OCI-LY7 (cell line): ENCODE results near the gene OR2A5. TPM values are rescaled to one million over a fixed set of nuclear protein-coding genes. Genes with fewer than 3 reads are reported as not detected.

Experiments
- Bru-seq: library from RNA; stranded (reverse); fragments of 400-500 nt; gene quantifications from one replicate; lab custom pipeline; 2021; lab: Mats Ljungman, UMichigan
- BruChase-seq, 2 experiments: library from RNA; stranded (reverse); fragments of 400-500 nt; gene quantifications; one replicate each; lab custom pipeline; 2021; lab: Mats Ljungman, UMichigan
- BruUV-seq: library from RNA; stranded (reverse); fragments of 400-500 nt; replicated peaks from 2 replicates; lab custom pipeline; 2021; lab: Mats Ljungman, UMichigan
- CTCF ChIA-PET: fragments of 300-600 bp; sonication (Branson Sonifier 250); formaldehyde crosslinking; loops from one replicate; lab custom pipeline; 2022; ENCODE audit warnings: antibody characterized with exemption; ENCODE audit not compliant: unreplicated experiment; lab: Charles Lee
- POLR2A ChIA-PET: fragments of 300-600 bp; sonication (Branson Sonifier 250); formaldehyde crosslinking; loops from one replicate; lab custom pipeline; 2022; ENCODE audit warnings: antibody characterized with exemption; lab: Charles Lee
- DNase-seq: peaks from one replicate; pipeline ENCODE4 v3.0.0-alpha.2; 2015; ENCODE audit warnings: low spot score
- H2AFZ ChIP-seq: fragments of 200-600 bp; sonication (generic), shearing (Covaris generic); 2 replicates; pipeline ENCODE4 v1.6.1; 2014; ENCODE audit warnings: mild to moderate bottlenecking, antibody characterized with exemption, low read length, moderate library complexity
- H3K27ac ChIP-seq: fragments of 200-600 bp; sonication (generic); 2 replicates; pipeline ENCODE4 v1.5.1; 2014; ENCODE audit warnings: mixed run types, low read depth, mild to moderate bottlenecking, moderate library complexity, low read length, inconsistent platforms; ENCODE audit not compliant: poor library complexity, severe bottlenecking
- H3K36me3 ChIP-seq: fragments of 200-600 bp; sonication (generic); 2 replicates; pipeline ENCODE4 v1.6.1; 2014; ENCODE audit warnings: mild to moderate bottlenecking, antibody characterized with exemption, low read length, moderate library complexity, mixed read lengths; ENCODE audit not compliant: insufficient read depth
- H3K4me1 ChIP-seq: fragments of 200-600 bp; sonication (generic); 2 replicates; pipeline ENCODE4 v1.5.1; 2014; ENCODE audit warnings: mild to moderate bottlenecking, low read length; ENCODE audit not compliant: insufficient read depth, poor library complexity, severe bottlenecking
- H3K4me2 ChIP-seq: fragments of 200-600 bp; sonication (generic); 2 replicates; pipeline ENCODE4 v1.6.1; 2014; ENCODE audit warnings: mild to moderate bottlenecking, low read length
- H3K4me3 ChIP-seq: fragments of 200-600 bp; sonication (generic); 2 replicates; pipeline ENCODE4 v1.5.1; 2014; ENCODE audit warnings: mild to moderate bottlenecking, low read depth, low read length; ENCODE audit not compliant: poor library complexity, severe bottlenecking
- H3K79me2 ChIP-seq: fragments of 200-600 bp; sonication (generic); 2 replicates; pipeline ENCODE4 v1.6.1; 2016; ENCODE audit warnings: low read depth, mild to moderate bottlenecking, low read length, moderate library complexity, mixed read lengths; ENCODE audit not compliant: insufficient read depth
- H3K9me2 ChIP-seq: fragments of 200-600 bp; sonication (generic); 2 replicates; pipeline ENCODE4 v1.6.1; 2016; ENCODE audit warnings: mild to moderate bottlenecking, low read length, mixed read lengths; ENCODE audit not compliant: insufficient read depth
- H3K9me3 ChIP-seq: fragments of 200-600 bp; sonication (generic); 2 replicates; pipeline ENCODE4 v1.6.1; 2014; ENCODE audit warnings: mild to moderate bottlenecking, mixed run types, low read length, mixed read lengths
- H4K20me1 ChIP-seq: fragments of 200-600 bp; sonication (generic); 2 replicates; pipeline ENCODE4 v1.6.1; 2014; ENCODE audit warnings: mild to moderate bottlenecking, antibody characterized with exemption, low read length, moderate library complexity, mixed read lengths; ENCODE audit not compliant: insufficient read depth
- EZH2phosphoT487 ChIP-seq: fragments of 200-600 bp; sonication (generic); IDR thresholded peaks from 2 replicates; pipeline ENCODE4 v1.6.1; 2018; ENCODE audit warnings: low read depth, borderline replicate concordance, mild to moderate bottlenecking, mixed run types, antibody characterized with exemption, low read length, moderate library complexity, mixed read lengths
- intact Hi-C: fragments of 100-400 bp; cut with micrococcal nuclease; formaldehyde crosslinking; loops from one replicate; pipeline ENCODE4 v1.10.0; 2022; ENCODE audit not compliant: unreplicated experiment
- long read RNA-seq: library from polyadenylated mRNA; stranded (forward); transcript quantifications from one replicate; pipeline ENCODE4 v2.0.0, GENCODE V29; 2022
- total RNA-seq, 2 experiments: library from RNA; depleted of rRNA in 1 of 2; stranded (reverse); fragments of >200 nt in 1 of 2; shearing (Covaris generic) in 1 of 2; gene quantifications; 2 replicates each; pipeline ENCODE4 v1.2.3, GENCODE V29; 2014 to 2022
- TF ChIP-seq, protein P1 (sequence below): fragments of 200-600 bp; sonication (generic); conservative IDR thresholded peaks from 2 replicates; pipeline ENCODE4 v1.5.1; 2014; ENCODE audit warnings: mild to moderate bottlenecking, antibody characterized with exemption, low read length, moderate library complexity, mixed read lengths

Gene OR2A5, protein sequence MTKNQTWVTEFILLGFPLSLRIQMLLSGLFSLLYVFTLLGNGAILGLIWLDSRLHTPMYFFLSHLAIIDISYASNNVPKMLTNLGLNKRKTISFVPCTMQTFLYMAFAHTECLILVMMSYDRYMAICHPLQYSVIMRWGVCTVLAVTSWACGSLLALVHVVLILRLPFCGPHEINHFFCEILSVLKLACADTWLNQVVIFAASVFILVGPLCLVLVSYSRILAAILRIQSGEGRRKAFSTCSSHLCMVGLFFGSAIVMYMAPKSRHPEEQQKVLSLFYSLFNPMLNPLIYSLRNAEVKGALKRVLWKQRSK
- total RNA-seq (2014; rRNA removed; shearing (Covaris generic)) (not detected in 2 replicates), total RNA-seq (2022) (not detected in 2 replicates), Bru-seq, nascent RNA (not detected), BruChase-seq, experiment 1, labeled RNA remaining after a 6-hour chase (not detected), BruChase-seq, experiment 2, labeled RNA remaining after a 2-hour chase (not detected)
- long read RNA-seq = 0 reads

DNA sequence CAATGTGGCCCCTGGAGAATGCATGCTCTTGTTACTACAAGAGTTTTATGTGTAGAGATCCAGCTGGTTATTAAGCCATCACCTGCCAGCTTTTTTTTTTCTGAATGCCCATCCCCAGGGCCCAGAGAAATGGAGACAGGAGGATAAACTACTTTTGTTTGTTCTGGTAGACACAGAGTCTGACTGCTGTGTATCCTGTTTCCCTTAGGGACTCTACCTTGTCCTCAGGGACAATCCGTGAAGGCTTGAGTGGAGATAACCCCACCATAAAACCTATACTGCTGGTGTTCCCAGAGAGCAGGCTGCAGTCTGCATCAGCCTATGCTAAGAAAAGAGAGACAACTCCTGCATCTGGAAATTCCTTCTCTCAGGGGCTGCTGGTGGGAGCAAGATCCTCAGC is at the start of gene OR2A5:
OR2A5 (plus strand) TSS at position 301 of the 400 bp plus-strand sequence. CDS start 1,454 bp downstream, outside the sequence.
- no peak for DNase-seq
- BruUV-seq = no TSS peak
- Histone ChIP-seq H3K36me3 (no peaks in the 10 kb centered on the region), H3K4me1 (no peaks in the 10 kb centered on the region), H3K79me2 (no peaks in the 10 kb centered on the region), H3K27ac (no peak within 1 kb of the TSS), H2AFZ (no peak within 1 kb of the TSS), H3K4me2 (no peak within 1 kb of the TSS), H3K9me3 (no peaks in the 10 kb centered on the region), H3K4me3 (no peak within 1 kb of the TSS), H4K20me1 (no peaks in the 10 kb centered on the region), H3K9me2 (no peaks in the 10 kb centered on the region)
- CTCF ChIA-PET = no interaction called here
- TF ChIP-seq, protein P1, sequence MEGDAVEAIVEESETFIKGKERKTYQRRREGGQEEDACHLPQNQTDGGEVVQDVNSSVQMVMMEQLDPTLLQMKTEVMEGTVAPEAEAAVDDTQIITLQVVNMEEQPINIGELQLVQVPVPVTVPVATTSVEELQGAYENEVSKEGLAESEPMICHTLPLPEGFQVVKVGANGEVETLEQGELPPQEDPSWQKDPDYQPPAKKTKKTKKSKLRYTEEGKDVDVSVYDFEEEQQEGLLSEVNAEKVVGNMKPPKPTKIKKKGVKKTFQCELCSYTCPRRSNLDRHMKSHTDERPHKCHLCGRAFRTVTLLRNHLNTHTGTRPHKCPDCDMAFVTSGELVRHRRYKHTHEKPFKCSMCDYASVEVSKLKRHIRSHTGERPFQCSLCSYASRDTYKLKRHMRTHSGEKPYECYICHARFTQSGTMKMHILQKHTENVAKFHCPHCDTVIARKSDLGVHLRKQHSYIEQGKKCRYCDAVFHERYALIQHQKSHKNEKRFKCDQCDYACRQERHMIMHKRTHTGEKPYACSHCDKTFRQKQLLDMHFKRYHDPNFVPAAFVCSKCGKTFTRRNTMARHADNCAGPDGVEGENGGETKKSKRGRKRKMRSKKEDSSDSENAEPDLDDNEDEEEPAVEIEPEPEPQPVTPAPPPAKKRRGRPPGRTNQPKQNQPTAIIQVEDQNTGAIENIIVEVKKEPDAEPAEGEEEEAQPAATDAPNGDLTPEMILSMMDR = no peak
- no peak for TF ChIP-seq EZH2phosphoT487
- POLR2A ChIA-PET = interaction anchor here (0.7 kb wide), 1 partner anchor 11 kb away, joined by 4 read pairs; no protein-coding TSS in a partner anchor
- intact Hi-C loops = no loop called here

DNA sequence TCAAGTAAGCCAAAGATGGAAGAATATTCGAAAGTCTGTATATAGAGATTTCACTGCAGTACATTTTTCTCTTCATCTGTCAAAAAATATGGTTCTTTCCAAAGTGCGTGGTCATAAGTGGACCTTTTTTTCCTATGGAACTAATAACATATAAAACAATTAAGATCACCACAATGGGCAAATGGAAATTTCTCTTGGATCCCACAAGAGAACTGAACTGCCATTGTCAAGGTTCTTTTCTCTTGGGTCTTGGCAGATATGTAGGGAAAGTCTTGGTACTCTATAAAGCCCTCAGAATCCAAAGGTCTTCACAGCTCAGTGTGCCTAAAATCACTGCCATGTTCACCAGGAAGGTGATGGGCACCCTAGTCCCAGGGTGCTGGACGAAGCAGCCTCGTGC is 48.7 kb upstream of the OR2A5 start, which contains the start of gene OR6B1:
OR6B1 (plus strand) TSS at position 301 of the 400 bp plus-strand sequence. CDS start 3,677 bp downstream, outside the sequence.
- Histone ChIP-seq H3K4me3 (no peak within 1 kb of the TSS), H3K4me2 (no peak within 1 kb of the TSS), H4K20me1 (no peaks in the 10 kb centered on the region), H3K4me1 (no peaks in the 10 kb centered on the region), H3K79me2 (no peaks in the 10 kb centered on the region), H3K9me2 (no peaks in the 10 kb centered on the region), H3K36me3 (no peaks in the 10 kb centered on the region), H2AFZ (no peak within 1 kb of the TSS), H3K9me3 (no peaks in the 10 kb centered on the region), H3K27ac (no peak within 1 kb of the TSS)
- no peak for DNase-seq
- TF ChIP-seq, protein P1 = no peak
- TF ChIP-seq EZH2phosphoT487 = no peak
- intact Hi-C loops = no loop called here
- ChIA-PET POLR2A (no interaction called here), CTCF (no interaction called here)
- BruUV-seq = no TSS peak

DNA sequence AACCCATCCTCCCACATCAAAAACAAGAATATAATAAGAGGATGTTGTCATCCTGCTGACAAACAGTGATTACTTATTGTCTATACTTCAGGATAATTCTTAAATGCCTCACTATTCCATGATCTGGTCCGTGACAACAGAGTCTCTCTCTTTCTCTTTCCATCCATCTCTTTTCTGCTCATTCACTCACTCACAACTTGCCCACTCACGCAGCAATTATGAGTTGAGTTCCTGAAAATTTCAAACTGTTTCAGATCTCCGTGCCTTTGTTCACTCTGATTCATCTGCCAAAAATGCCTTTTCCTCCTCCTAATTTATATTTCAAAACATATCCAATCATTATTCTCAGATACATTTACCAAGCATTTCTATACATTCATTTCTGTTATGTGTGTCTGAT is 47.2 kb upstream of the OR2A5 start:
- Histone ChIP-seq H4K20me1 (no peaks in the 10 kb centered on the region), H3K4me1 (no peaks in the 10 kb centered on the region), H3K36me3 (no peaks in the 10 kb centered on the region), H2AFZ (no peak overlapping the region), H3K9me3 (no peaks in the 10 kb centered on the region), H3K9me2 (no peaks in the 10 kb centered on the region), H3K27ac (no peak overlapping the region), H3K79me2 (no peaks in the 10 kb centered on the region), H3K4me2 (no peak overlapping the region), H3K4me3 (no peak overlapping the region)
- ChIA-PET POLR2A (no interaction called here), CTCF (no interaction called here)
- intact Hi-C loops = no loop called here
- no peak for DNase-seq
- TF ChIP-seq, protein P1 = no peak
- no peak for TF ChIP-seq EZH2phosphoT487
- BruUV-seq = no TSS peak
